ENCODE measurements around the gene LAMTOR4.

LAMTOR4 gene

GRCh38 chr7:100122067-100122466, 26.7 kb upstream of the LAMTOR4 start:
- DNase-seq (ENCODE audit: low read depth) = no peak
- TF ChIP-seq CTCF (IDR thresholded peaks at IDR 0.05; ENCODE audit: control insufficient read depth, insufficient read depth, low read depth, low read length, missing control alignments) = no peak
- H3K4me3 ChIP-seq (ENCODE audit: control insufficient read depth, low read depth, low read length) = no peak overlapping the region

- no peak for TF ChIP-seq CTCF (IDR thresholded peaks at IDR 0.05; ENCODE audit: control insufficient read depth, insufficient read depth, low read depth, low read length, missing control alignments)
- no peak for DNase-seq (ENCODE audit: low read depth)
- no peak overlapping the region for H3K4me3 ChIP-seq (ENCODE audit: control insufficient read depth, low read depth, low read length)
These were observed 26.1 kb upstream of the LAMTOR4 start for GRCh38 chr7:100122568-100122967.

GRCh38 chr7:100124301-100125230, 24.2 kb upstream of the LAMTOR4 start:
- no peak for DNase-seq (ENCODE audit: low read depth)
- H3K4me3 ChIP-seq (ENCODE audit: control insufficient read depth, low read depth, low read length) = no peak overlapping the region
- no peak for TF ChIP-seq CTCF (IDR thresholded peaks at IDR 0.05; ENCODE audit: control insufficient read depth, insufficient read depth, low read depth, low read length, missing control alignments)

DNA sequence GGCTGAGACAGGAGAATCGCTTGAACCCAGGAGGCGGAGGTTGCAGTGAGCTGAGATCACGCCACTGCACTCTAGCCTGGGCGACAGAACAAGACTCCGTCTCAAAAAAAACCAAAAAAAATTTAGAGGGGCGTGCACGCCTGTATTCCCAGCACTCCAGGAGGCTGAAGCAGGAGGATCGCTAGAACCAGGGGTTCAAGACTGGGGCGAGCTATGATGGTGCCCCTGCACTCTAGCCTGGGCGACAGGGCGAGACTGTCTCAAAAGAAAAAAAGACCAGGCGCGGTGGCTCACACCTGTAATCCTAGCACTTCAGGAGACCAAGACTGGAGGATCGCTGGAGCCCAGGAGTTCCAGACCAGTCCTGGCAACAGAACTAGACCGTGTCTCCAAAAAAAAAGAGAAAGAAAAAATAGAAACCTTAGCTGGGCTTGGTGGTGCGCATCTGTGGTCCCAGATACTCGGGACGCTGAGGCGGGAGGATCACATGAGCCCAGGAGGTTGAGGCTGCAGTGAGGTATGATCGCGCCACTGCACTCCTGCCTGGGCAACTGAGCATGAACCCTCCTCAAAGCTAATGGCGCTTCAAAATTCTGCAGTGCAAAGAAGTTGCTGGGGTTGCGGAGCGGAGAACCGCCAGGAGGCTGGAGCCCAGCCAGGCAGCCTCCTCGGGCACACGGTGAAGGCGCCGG, 22.3 kb upstream of the LAMTOR4 start:
- no peak for TF ChIP-seq CTCF (IDR thresholded peaks at IDR 0.05; ENCODE audit: control insufficient read depth, insufficient read depth, low read depth, low read length, missing control alignments)
- peak overlapping the region; percentile 91 for H3K4me3 ChIP-seq (ENCODE audit: control insufficient read depth, low read depth, low read length)
- DNase-seq (ENCODE audit: low read depth) = no peak

- peak; percentile 79 for DNase-seq (ENCODE audit: low read depth)
- H3K4me3 ChIP-seq (ENCODE audit: control insufficient read depth, low read depth, low read length) = peak within 1 kb of the TSS; percentile 91
- TF ChIP-seq CTCF (IDR thresholded peaks at IDR 0.05; ENCODE audit: control insufficient read depth, insufficient read depth, low read depth, low read length, missing control alignments) = no peak
These were observed 21.5 kb upstream of the LAMTOR4 start, which contains the start of gene MBLAC1 for GRCh38 chr7:100126931-100127865. Gene MBLAC1, plus strand, starts transcription at chr7:100126967. Its CDS starts 429 bp downstream, at chr7:100127396.
